PC-9 (cell line): ENCODE data around the gene MAST4. TPM values are rescaled to one million over a fixed set of nuclear protein-coding genes. Genes with fewer than 3 reads are reported as not detected.

Experiments
- BruUV-seq: library from RNA; stranded (reverse); fragments of 400-500 nt; replicated peaks from 2 replicates; lab custom pipeline; 2021; lab: Mats Ljungman, UMichigan
- CTCF ChIA-PET: fragments of 300-600 bp; sonication (Branson Sonifier 250); formaldehyde crosslinking; loops from one replicate; lab custom pipeline; 2022; ENCODE audit warnings: antibody characterized with exemption; lab: Charles Lee
- POLR2A ChIA-PET: fragments of 300-600 bp; sonication (Branson Sonifier 250); formaldehyde crosslinking; loops from one replicate; lab custom pipeline; 2022; ENCODE audit warnings: antibody characterized with exemption; ENCODE audit not compliant: unreplicated experiment; lab: Charles Lee
- DNase-seq, 2 experiments: peaks; one replicate each; pipeline versions ENCODE4 v3.0.0 to v3.0.0-alpha.2; 2015 to 2022; ENCODE audit warnings: mixed read lengths in 1 of 2
- H2AFZ ChIP-seq: fragments of 200-600 bp; sonication (generic); 2 replicates; pipeline ENCODE4 v1.8.1; 2017; ENCODE audit warnings: antibody characterized with exemption
- H3F3A ChIP-seq: fragments of 200-600 bp; sonication (generic); 2 replicates; pipeline ENCODE4 v1.8.1; 2017; ENCODE audit warnings: antibody characterized with exemption, mild to moderate bottlenecking, low read depth; ENCODE audit not compliant: insufficient read depth
- H3K27ac ChIP-seq: fragments of 200-600 bp; sonication (generic); 2 replicates; pipeline ENCODE4 v1.6.1; 2016; ENCODE audit warnings: mixed run types
- H3K27me3 ChIP-seq: fragments of 200-600 bp; sonication (generic); 2 replicates; pipeline ENCODE4 v1.6.1; 2016; ENCODE audit warnings: low read depth, mixed run types; ENCODE audit not compliant: insufficient read depth
- H3K36me3 ChIP-seq: fragments of 200-600 bp; sonication (generic); 2 replicates; pipeline ENCODE4 v1.6.1; 2016; ENCODE audit warnings: low read depth, mixed run types
- H3K4me1 ChIP-seq: fragments of 200-600 bp; sonication (generic); replicated peaks from 2 replicates; pipeline ENCODE4 v1.6.1; 2016; ENCODE audit warnings: mixed run types; ENCODE audit not compliant: insufficient read depth
- H3K4me2 ChIP-seq: fragments of 200-600 bp; sonication (generic); 2 replicates; pipeline ENCODE4 v1.6.1; 2017; ENCODE audit warnings: mixed run types
- H3K4me3 ChIP-seq: fragments of 200-600 bp; sonication (generic); 2 replicates; pipeline ENCODE4 v1.6.1; 2016; ENCODE audit warnings: mixed run types
- H3K79me2 ChIP-seq: fragments of 200-600 bp; sonication (generic); 2 replicates; pipeline ENCODE4 v1.6.1; 2017; ENCODE audit warnings: low read depth, mixed run types
- H3K9me2 ChIP-seq: fragments of 200-600 bp; sonication (generic); 2 replicates; pipeline ENCODE4 v1.8.1; 2017; ENCODE audit warnings: mild to moderate bottlenecking; ENCODE audit not compliant: insufficient read depth
- H3K9me3 ChIP-seq: fragments of 200-600 bp; sonication (generic); 2 replicates; pipeline ENCODE4 v1.8.1; 2016; ENCODE audit warnings: low read depth; ENCODE audit not compliant: insufficient read depth
- H4K20me1 ChIP-seq: fragments of 200-600 bp; sonication (generic); 2 replicates; pipeline ENCODE4 v1.8.1; 2017; ENCODE audit not compliant: insufficient read depth
- CTCF ChIP-seq: fragments of 200-600 bp; sonication (generic); conservative IDR thresholded peaks from 2 replicates; pipeline ENCODE4 v1.6.1; 2017; ENCODE audit warnings: mixed run types, antibody characterized with exemption, mild to moderate bottlenecking, moderate library complexity
- EZH2 ChIP-seq: fragments of 200-600 bp; sonication (generic); IDR thresholded peaks from 2 replicates; pipeline ENCODE4 v1.8.0; 2017; ENCODE audit warnings: antibody characterized with exemption, low read depth
- intact Hi-C: fragments of 100-400 bp; cut with micrococcal nuclease; formaldehyde crosslinking; loops from one replicate; pipeline ENCODE4 v1.10.0; 2022; ENCODE audit not compliant: unreplicated experiment
- total RNA-seq: library from RNA; stranded (reverse); gene quantifications from 2 replicates; pipeline ENCODE4 v1.2.3, GENCODE V29; 2021

Gene MAST4
- total RNA-seq, 1 experiment from 2014 or later = 19.3 TPM

GRCh38 chr5:66674802-66675201 lies 78.6 kb downstream of the MAST4 start:
- CTCF ChIA-PET = no interaction called here
- Histone ChIP-seq H3K4me2 (no peak overlapping the region), H3K27me3 (peaks cover 11% of the 10 kb centered on the region), H3F3A (no peaks in the 10 kb centered on the region), H3K4me3 (no peak overlapping the region), H2AFZ (no peak overlapping the region), H3K4me1 (no peaks in the 10 kb centered on the region), H3K9me2 (no peaks in the 10 kb centered on the region), H3K79me2 (no peaks in the 10 kb centered on the region), H4K20me1 (peaks cover 6% of the 10 kb centered on the region; the same call in 1 of the 2 replicates), H3K36me3 (no peaks in the 10 kb centered on the region), H3K27ac (no peak overlapping the region), H3K9me3 (no peaks in the 10 kb centered on the region)
- intact Hi-C loops = no loop called here
- no TSS peak for BruUV-seq
- POLR2A ChIA-PET = no interaction called here
- DNase-seq = no peak
- TF ChIP-seq CTCF (no peak), EZH2 (no peak)

GRCh38 chr5:66675406-66675805 lies 79.2 kb downstream of the MAST4 start:
- Histone ChIP-seq H3K9me2 (no peaks in the 10 kb centered on the region), H3K27me3 (peaks cover 8% of the 10 kb centered on the region), H3K9me3 (no peaks in the 10 kb centered on the region), H3K27ac (no peak overlapping the region), H3K4me2 (no peak overlapping the region), H3K36me3 (no peaks in the 10 kb centered on the region), H3K4me3 (no peak overlapping the region), H4K20me1 (peaks cover 6% of the 10 kb centered on the region; the same call in 1 of the 2 replicates), H3K4me1 (no peaks in the 10 kb centered on the region), H2AFZ (no peak overlapping the region), H3F3A (no peaks in the 10 kb centered on the region), H3K79me2 (no peaks in the 10 kb centered on the region)
- no peak for TF ChIP-seq EZH2
- no peak for TF ChIP-seq CTCF
- no peak for DNase-seq
- POLR2A ChIA-PET = no interaction called here
- intact Hi-C loops = no loop called here
- no TSS peak for BruUV-seq
- CTCF ChIA-PET = no interaction called here

- no peaks in the 10 kb centered on the region for H3K79me2 ChIP-seq
- H3K4me1 ChIP-seq = no peaks in the 10 kb centered on the region
- H4K20me1 ChIP-seq = no peaks in the 10 kb centered on the region
- no peaks in the 10 kb centered on the region for H3K9me2 ChIP-seq
- no peaks in the 10 kb centered on the region for H3F3A ChIP-seq
- H3K4me2 ChIP-seq = no peak overlapping the region
- H3K4me3 ChIP-seq = no peak overlapping the region
- ChIA-PET POLR2A (no interaction called here), CTCF (no interaction called here)
- no peaks in the 10 kb centered on the region for H3K9me3 ChIP-seq
- no peak for TF ChIP-seq CTCF
- TF ChIP-seq EZH2 = no peak
- no peak overlapping the region for H3K27ac ChIP-seq
- H3K27me3 ChIP-seq = peaks cover 6% of the 10 kb centered on the region
- no peaks in the 10 kb centered on the region for H3K36me3 ChIP-seq
- no peak for DNase-seq
- intact Hi-C loops = no loop called here
- BruUV-seq = no TSS peak
- H2AFZ ChIP-seq = no peak overlapping the region
Observed at GRCh38 chr5:66680221-66680620, 84.0 kb downstream of the MAST4 start.
